Ecto neural progenitor cell (in vitro differentiated cells): ENCODE measurements around the gene IGFBP5.

ENCODE experiments used
- DNase-seq: peaks from one replicate; pipeline ENCODE4 v3.0.0-alpha.2; 2018; ENCODE audit warnings: low spot score

The IGFBP5 gene

DNA sequence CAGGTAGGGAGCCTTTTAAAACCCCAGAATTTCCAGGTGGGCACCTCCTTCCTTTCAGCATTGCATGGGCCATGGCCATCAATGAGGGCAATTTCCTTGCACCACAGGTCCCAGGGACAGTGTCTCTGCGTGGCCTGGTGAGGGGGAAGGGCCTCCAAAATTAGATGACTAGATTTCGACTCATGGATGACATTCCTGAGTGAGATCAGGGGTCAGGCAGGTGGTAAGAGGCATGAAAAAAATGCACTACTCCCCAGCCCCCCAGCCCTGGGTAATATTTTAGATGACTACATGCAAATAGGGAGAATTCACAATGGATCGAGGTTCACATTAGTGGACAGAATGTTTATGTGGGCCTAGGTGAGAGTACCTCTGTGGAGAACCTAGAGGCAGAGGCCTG, 19.0 kb upstream of the IGFBP5 start:
- DNase-seq = no peak

DNA sequence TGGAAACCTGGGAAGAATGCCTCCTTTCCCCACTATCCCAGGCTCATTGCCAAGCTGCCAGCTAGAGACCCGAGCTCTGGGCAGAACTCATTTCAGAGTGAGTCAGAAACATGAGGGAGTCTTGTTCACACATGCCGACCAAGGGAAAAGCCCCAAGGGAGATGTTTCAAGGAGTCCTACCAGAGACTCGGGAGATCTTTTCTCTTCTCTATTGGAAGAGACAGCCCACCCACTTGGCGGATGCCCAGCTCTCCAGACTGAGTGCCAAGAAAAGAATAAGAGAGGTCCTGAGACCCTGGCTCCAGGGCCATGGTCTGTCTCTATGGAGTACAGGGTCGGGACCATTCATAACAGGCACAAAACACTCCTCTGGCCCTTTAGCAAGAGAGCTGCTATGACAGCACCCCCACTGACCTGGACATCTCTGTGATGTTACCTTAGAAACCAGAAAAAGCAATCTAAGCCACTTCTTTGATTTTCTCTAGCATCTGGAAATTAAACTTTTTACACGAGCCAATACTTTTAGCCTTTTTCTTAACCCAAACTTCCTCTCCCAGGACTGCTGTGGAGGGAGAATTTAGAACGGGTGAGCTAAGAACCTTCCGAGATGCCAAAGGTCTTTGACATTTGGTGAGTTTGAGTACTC, 18.5 kb upstream of the IGFBP5 start:
- no peak for DNase-seq

DNA sequence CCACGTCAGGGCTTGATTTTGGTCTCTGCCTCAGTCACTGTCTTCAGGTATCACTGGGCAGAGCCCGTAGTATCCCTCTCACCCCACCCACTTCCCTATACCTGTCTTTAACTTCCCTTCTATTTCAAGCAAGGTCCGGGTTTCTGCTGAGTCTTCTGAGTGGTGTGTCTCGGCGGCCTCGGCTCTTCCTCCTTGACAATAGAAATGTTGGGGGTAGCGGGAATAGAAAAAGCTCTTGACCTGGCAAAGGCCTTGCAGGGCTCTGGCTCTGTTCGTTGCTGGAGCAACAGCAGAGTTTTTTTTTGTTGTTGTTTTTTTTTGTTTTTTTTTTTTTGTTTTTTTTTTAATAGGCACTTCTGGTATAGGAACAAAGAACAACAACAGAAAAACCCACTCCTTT, 16.0 kb upstream of the IGFBP5 start:
- no peak for DNase-seq

DNA sequence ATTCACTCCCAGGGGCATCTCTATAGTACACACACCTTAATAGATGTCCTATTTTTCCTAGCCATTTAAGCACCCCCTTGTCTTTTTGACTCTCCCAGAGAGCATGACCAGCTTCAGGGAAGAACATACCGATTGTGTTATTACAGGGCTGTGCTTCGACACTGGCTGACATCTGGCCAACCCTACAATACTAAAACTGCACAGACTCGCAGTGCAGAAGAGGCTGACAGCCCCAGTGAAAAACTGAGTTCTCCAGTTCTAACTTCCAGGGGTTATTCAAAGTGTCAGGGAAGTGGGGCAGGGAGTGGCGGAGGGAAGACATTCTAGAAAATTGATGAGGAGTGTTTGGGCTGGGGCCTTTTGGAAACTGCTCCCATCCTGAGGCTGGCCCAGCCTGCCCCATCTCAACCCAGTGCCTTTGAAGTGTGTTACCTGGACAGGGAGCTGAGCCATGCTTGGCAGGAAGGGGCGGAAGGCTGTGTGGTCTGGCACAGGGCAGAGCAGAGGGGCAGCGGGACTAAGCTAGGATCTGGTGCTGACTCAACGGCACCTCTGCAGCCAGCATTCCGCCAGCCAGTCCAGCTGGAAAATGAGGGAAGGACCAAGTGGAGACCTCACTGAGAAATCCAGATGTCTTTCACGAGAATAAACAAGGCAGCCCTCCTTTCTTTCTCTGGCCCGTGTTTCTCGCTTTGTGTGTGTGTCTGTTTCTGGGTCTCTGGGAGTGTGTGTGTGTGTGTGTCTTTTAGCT, 15.4 kb upstream of the IGFBP5 start:
- DNase-seq = no peak

DNA sequence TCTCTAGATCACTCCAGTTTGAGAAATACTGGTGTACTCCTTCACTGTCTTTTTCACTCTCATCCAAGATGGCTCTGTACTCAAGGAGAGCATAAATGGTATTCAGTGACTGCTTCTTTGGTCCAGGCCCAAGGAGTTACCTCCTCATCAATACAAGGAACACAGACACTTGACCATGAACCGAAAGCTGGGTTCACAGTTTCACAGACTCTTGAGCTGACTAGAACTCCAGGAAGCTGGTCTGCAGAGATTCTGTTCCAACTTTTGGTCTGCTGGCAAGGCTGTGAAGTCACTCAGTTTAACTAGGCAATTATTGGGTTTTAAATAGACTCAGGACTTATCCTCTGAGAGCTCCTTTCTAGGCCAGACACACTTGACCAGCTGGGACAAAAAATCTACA, 7.4 kb upstream of the IGFBP5 start:
- no peak for DNase-seq

DNA sequence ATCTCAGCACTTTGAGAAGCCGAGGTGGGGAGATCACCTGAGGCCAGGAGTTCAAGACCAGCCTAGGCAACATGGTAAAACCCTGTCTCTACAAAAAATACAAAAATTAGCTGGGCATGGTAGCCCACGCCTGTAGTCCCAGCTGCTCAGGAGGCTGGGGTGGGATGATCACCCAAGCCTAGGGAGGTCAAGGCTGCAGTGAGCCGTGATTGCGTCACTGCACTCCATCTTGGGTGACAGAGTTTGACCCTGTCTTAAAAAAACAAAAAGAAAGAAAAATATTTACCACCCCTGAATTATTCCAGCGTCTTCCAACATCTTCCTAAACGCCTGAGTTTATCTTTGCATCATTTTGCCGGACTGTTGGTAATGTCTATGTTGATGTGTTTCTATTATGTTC, 6.2 kb upstream of the IGFBP5 start:
- DNase-seq = no peak

DNA sequence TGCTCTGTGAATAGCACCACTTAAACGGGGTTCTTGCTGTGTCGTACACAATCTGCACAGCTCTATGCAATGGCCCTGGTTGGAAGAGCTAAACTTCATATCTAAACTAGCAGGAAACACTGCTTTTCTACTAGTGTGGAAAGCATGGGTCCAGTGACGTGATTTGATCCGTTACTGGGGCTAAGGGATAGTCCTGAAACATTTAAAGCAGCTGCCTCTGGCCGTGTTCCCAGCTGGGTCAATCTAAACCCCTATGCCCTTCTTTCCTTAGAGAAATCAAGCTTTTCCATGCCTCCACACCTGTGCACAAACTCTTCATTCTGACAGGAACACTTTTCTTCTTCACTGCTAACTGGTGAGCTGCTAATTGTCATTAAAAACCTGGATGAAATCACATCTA, 5.4 kb upstream of the IGFBP5 start:
- no peak for DNase-seq

DNA sequence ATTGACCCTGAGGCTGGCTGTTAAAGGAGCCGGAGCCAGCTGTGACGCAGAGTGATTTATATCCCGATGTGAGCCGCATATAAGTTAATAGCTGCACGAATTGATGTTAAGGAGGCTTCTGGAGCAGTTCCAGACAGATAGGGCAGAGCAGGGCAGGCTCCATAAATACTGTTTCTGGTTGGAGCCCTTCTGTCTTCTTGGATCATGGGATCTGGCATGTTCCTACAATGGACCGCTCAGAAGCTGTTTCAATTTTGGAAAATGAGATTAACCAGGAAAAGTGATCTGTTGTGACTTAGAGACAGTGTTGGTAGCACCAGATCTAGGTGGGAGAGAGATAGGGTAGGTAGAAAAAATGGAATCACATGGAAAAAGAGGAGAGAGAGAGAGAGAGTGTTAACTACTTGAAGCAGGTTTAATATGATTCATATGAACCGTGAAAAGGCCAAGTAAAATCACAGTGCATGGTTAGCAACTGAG, 4.8 kb upstream of the IGFBP5 start:
- DNase-seq = no peak

DNA sequence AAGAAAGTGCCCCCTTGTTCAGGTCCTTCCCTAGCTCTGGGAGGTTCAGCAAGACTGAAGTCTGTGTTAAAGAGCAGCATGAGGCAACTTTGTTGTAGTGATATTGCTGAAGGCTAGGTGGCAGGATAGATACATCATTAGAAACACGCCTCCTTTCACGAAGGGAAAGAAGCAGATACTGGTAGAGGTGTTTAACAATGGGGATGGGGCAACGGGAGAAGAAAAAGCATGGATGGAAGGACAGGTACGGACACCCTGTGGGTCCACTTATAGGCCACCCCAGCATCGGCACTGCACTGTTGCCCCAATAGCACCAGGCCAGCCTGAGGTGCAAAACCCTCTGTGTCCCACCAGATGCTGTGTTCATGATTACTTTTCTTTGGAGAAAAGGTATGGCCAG, 3.5 kb upstream of the IGFBP5 start:
- DNase-seq = no peak

DNA sequence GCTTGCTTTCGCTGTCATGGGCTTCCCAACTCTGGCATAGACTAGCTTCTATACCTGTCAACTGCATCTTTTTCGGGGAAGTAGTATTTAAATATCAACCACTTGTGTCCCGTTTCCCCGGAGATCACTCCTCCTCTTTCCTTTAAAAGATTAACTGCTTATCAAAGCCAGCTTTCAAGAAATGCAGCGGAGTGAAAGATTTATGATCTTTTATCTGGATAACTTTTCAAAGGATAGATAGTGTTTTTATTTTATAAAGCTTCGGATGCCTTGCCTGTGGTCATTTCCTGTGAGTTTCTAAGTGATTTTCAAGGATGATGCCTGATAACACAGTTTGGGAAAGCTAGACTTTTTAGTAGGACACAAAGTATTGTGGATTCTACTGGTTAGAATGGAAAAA, 2.9 kb upstream of the IGFBP5 start:
- DNase-seq = no peak

DNA sequence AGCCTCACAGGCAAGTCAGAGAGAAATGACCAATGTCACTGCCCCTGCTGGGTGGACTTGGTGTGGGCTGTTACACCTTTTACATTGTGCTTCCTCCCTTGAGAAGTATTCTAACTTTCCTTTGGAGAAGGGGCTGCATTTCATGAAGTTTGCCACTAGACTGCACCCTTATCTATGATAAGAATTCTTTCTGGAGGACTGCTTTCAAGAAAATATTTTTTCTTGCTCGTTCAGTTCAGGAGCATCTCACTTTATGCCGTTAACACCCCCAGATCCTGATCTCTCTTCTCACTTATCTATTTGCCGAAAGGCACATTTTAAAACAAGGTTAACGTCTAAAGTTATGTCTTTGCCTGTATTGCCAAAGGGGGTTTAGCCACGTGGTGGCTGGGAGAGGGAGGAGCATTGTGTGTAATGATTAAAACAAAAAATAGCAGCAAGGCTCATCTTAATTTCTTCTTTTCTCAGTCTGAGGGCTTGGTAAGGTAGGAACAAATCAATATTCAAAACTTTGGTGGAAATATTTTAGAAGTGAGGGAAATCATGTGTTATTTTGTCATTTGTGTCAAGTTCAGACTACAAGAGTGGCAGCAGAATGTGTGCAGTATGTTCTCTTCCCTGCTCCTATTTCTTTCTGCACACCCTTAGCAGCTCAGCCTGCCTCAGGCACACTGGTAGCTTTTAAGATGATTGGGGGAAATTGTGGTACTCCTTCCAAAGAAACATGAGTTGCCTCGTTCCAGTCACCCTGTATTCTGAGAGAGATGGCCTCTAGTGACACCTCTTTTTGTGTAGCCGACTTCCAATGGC, 1.6 kb upstream of the IGFBP5 start:
- no peak for DNase-seq

DNA sequence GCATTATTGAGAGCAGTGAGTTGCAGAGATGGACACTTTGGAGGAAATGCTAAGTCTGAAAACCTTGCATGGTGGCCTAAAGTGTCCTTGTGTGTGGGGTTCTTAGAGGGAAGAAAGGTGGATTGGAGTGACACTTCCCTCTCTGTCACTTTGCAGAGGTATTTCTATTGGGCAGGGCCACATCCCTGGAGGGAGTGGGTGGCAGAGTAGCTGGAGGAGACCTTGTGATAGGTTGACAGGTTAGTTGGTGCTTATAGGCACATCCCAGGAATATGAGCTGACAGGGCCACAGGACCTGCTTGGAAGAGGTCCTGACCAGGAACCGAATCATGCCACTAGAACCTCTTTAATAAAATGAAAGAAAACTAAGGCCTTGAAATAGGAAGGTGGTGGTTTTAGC, 972 bp upstream of the IGFBP5 start:
- DNase-seq = peak; percentile 47

DNA sequence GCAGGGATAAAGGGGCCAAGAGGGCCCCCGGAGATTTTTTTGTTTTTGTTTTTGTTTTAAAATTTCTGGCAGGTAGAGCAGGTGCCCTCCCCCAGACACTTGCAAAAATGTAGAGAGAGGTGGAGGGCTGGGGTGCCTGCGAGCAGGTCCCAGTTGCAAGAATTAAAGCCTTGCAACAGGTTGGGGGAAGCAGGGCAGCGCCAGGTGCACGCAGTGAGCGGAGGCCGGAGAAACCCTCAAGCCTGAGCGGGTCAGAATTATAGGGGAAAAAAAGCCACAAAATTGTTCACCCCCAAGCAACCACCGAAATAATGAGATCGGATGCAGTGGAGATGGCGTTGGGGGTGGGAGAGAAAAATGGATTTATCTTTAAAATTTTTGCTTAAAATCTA, 527 bp downstream of the IGFBP5 start:
- DNase-seq = no peak

DNA sequence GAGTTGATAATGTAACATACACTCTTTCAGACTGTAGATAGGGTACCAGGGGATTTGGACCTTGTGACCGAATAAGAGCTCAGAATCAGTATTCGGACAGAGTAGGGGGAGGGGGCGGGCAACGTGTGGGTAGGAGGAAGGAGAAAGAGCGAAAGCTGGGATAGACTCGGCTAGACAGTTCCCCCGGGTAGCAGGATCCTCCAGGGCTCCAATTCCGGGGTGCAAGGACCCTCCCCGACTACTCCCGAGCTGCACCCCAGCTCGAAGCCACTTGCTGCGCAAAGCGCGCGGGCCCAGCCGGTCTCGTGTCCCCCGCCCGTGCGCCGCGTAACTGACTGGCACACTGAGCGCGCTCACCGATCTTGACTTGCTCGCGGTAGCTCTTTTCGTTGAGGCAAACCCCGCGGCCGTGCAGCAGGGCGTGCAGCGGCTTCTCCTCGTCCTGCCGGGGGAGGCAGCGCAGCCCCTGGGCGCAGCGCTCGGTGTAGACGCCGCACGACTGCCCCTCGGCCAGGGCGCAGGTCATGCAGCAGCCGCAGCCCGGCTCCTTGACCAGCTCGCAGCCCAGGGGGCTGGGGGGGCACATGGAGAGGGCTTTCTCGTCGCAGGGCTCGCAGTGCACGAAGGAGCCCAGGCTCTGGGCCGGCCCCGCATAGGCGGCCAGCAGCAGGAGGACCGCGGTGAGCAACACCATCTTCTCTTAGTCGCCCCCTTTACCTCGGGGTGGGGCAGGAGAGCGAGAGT, 1.1 kb downstream of the IGFBP5 start:
- peak; percentile 77 for DNase-seq

DNA sequence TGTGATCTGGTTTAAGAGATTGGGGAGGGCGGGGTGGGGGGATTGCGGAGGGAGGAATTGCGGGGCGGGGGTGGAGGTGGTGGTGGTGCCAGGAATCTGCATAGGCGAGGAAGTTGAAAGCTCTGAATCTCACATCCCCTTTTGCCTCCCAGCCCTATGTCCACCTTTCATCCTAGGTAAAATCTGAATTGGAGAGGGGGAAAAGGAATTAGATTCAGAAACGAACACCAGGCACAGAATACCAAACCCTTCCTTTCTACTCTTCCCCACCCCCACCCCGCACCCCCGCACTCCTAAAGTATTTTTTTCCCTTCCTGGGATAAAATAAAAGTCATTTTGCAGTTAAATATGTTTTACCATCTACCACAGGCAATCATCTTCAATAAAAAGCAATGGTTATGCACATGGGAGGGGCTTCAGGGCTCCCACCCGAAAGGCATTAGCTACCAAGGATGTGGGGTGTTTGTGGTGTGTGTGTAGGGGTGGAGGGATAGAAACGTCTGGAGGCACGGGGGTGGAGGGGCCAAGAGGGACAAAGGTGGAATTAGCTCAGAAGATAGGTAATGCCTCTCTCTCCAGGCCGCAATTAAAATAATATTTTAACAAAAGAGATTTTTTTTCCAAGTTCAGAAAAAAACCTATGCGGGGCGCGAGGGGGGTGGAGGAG, 1.8 kb downstream of the IGFBP5 start:
- no peak for DNase-seq

DNA sequence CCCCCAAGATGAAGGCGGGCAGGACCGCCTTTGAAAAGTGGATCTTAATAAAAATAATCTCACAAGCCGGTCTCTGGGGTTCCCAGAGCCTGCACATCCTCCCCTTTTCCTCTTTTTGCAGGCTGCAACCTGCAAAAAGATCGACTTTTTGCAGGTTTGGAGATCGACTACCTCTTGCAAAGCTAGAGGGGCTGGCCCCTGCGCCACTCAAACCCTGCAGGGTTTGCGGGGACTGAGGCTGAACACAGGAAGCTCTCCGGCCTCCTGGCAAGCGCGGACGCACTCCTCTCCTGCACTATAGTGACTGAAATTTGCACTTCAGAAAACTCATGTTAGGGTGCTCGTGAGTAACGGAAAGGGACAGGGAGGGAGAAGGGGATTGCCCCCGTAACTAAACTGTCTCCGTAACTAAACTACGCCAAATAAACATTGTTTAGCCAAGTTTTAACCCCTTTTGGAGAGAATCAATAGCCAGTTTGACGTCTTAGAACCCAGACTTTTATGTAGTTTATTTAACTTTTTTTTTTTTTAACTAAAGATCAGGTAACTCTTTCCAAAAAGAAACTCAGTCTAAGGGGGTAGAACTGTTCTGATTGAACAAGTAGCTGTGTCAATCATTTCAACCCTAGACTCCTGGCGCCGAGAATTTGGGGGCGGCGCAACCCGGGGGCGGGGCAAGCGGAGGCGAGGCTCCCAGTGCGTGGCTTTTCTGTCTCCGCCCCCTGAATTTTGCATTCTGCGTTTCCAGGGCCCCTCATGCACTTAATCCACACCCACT, 2.5 kb downstream of the IGFBP5 start:
- DNase-seq = peak; percentile 93

DNA sequence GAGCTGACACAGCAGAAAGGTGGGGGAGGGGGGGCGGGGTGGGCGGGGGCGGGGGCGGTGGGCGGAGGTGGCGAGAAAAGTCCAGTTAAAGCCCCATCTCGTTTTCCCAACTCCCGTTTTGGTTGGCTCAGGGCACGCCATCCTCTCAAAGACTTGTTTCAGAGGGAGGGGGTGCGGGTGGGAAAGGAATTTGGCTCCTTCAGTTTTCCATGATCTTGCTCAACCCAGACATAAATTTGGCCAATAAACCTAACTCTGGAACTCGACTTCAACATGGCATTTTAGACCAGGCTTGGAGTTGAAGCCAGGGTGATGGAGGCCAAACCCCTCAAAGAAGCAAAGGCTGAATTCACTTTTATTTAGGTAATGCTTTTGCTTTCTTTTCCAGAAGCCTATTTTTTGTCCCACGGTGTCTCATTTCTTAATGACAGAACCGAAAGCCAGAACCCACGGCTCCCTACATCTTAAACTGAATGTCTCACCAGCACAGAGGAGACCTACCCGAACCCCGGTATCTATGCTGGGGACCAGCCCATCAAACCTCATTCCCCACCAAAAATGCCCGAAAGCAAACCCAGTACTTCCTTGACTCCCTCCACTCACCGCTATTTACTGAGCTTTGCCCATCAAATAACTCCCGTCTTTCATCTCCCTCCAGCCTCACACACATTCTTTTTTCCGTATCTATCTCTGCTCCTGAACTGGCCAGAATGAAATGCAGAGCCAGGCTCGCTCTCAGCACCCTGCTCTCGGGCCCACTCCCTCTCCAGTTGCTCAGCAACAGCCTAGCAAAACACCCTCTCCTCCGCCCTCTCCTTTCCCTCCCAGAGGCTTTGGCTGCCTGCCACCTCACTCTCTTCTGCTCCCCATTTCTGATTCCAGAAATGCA, 4.3 kb downstream of the IGFBP5 start:
- DNase-seq = peak; percentile 82

DNA sequence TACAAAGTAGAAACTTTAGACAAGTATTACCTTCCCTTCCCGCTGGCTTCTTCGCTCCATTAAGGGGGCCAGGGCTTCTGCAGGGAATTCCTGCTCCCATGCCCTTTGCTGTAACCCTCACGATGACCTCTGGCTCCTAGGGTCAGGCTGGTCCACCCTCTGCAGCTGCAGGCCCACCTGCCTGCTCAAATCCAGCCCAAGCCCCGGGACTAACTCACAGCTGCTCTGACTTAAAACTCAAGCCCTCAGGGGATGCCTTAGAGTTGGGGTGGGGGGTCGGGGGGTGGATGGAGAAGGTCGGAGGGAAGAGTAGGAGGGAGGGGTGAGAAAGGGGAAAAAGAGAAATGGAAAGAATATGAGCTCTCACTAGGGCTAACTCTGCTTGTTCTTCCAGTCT, 4.9 kb downstream of the IGFBP5 start:
- peak; percentile 90 for DNase-seq

DNA sequence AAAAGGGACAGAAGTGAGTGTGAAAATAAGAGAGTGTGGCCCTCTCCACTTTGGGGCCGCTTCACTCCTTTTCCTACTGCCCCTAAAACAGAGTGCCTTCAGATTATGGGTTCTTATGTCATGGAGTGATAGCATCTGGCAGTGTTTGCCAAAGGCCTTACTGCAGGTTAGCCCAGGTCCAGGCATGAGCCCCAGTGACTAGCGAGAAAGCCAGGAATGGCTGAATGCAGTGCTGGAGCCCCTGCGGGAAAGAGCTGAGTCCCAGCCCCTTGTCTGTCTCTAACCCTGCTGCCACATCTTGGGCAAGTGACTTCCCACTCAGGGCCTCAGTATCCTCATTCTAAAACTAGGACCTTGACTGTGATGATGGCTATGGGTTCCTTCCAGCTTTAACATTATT, 6.0 kb downstream of the IGFBP5 start:
- no peak for DNase-seq
